ENCODE measurements around the gene ACOX3.
A peak's percentile ranks its signal among the peaks of the same experiment; 100 is the strongest.
"Not testable (repeated sequence)": the region's sequence is repeated elsewhere in the genome, so short reads cannot be mapped to it uniquely, and the experiment has no call there.

Gene ACOX3

GRCh38 chr4:8386731-8387130 lies 53.8 kb downstream of the ACOX3 start:
- DNase-seq: no peak

DNA sequence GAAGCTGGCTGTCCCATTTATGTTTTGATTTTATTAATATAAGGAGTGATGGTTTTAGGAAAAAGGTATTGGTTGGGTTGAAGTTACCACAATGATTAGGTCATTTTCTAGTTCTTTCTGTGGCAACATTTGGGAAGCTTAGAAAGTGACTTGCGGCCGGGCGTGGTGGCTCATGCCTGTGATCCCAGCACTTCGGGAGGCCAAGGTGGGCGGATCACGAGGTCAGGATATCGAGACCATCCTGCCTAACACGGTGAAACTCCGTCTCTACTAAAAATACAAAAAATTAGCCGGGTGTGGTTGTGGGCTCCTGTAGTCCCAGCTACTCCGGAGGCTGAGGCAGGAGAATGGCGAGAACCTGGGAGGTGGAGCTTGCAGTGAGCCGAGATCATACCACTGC lies 54.4 kb downstream of the ACOX3 start:
- DNase-seq: not testable (repeated sequence)

- DNase-seq: peak; percentile 62
Measured at GRCh38 chr4:8385611-8386010, 54.9 kb downstream of the ACOX3 start.

GRCh38 chr4:8385106-8385505 lies 55.4 kb downstream of the ACOX3 start:
- no peak for DNase-seq

DNA sequence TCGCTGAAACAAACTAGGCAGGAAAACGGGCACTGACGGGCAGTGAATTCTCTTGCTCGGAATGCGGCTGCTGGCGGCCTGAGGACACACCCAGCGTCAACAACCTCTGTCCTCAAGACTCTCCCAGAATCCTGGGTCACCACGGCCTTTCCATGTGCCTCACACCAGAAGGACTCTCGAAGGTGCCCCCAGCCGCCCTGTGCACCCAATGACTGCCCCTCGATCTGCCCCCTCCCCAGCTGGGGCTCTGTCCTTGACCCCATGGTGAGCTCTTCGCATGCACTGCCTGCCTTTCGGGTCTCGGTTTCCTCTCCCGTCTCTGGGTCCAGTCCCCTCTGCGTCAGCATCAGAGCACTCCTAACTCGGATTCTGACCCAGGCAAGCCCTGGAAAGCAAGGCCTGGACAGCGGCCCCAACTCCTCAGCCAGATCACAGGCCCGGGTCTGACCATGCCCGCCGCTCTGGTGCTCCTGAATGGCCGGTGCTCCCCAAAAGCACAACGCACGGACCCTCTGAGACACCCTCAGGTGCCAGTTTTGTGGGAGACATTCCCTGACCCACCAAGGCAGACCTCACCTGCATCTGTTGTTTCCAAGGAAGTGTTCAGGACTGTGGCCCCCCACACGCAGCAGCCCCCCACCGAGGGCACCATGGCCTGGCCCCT lies 56.0 kb downstream of the ACOX3 start:
- DNase-seq: no peak

DNA sequence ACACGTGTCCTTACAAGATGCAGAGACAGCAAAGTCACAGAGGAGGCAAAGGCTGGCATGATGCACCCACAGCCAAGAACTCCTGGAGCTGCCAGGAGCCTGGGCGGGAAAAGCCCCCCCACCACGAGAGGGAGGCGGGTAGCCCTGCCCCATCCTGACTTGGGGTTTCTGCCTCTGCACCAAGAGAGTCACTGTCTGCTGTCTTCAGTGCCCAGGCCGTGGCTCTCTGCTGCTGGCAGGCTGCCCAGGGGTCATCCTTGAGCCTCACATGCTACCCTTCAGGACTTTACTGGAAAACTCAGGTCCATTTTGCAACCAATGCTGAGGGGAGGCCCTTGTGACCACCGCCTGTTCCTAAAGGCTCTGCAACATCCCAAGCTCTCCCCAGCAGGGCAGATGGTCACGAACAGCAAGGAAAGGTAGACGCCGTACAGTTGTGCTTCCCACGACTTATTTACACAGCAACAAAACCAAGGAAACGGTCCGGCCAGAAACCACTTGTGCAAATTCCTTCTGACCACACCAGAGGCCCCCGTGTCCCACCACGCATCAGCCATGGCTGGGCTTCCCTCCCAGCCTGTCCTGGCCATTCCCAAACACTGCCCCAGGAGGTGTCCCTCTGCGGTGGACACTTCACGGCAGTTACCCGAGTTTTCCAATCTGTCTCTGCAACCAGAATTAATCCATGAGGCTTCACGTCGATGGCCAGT lies 56.9 kb downstream of the ACOX3 start:
- peak; percentile 37 for DNase-seq

DNA sequence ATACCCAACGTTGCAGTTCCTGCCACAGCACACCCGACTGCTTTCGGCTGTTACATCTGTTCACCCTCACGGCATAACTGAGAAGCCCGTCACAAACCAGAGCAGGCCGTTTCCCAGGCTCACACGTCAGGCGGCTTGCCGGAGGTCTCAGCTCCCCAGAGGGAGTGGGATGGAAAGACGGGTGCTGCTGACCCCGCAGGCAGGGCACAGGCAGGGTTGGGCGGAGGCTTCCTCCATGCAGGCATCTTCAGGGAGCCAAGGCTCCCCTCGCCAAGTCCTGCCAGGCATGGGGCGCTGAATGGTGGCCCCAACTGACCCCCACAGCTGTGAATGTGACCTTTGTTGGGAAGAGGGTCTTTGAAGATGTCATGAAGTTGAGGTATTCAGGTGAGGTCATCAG lies 57.5 kb downstream of the ACOX3 start:
- no peak for DNase-seq

DNA sequence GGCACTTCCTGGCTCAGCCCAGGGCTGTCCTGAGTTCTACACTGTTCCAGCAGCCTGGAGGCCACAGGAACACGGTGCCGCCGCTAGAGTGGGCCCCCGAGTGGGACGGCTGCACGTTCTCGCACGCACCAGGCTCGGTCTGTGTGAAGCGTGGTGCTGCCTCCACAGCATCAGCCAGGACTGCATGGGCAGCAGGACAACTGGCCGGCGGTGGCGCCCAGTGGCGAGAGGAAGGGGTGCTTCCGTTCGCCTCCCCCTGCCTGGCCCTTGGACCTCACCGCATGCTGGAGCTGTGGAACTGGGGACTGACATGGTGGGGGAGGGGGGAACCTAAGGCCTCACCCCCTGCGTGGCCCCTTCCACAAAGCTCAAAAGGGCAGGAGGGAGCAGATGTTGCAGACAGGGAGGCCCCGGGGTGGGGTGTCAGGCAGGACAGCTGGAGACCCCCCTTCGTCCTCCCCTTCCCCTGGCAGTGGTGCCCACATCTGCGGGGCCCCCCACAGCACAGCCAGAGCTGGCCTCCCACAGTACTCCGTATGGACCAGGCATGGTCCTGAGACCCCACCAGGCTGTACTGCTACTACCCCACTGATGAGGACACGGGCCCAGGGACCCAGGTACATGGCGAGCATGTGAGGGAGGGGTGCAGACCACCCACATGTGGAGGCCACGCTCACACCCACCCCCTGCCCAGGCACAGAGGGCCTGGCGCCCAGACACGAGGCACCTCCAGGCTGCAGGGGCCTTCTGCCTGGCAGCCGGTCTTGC lies 58.5 kb downstream of the ACOX3 start:
- DNase-seq: no peak

DNA sequence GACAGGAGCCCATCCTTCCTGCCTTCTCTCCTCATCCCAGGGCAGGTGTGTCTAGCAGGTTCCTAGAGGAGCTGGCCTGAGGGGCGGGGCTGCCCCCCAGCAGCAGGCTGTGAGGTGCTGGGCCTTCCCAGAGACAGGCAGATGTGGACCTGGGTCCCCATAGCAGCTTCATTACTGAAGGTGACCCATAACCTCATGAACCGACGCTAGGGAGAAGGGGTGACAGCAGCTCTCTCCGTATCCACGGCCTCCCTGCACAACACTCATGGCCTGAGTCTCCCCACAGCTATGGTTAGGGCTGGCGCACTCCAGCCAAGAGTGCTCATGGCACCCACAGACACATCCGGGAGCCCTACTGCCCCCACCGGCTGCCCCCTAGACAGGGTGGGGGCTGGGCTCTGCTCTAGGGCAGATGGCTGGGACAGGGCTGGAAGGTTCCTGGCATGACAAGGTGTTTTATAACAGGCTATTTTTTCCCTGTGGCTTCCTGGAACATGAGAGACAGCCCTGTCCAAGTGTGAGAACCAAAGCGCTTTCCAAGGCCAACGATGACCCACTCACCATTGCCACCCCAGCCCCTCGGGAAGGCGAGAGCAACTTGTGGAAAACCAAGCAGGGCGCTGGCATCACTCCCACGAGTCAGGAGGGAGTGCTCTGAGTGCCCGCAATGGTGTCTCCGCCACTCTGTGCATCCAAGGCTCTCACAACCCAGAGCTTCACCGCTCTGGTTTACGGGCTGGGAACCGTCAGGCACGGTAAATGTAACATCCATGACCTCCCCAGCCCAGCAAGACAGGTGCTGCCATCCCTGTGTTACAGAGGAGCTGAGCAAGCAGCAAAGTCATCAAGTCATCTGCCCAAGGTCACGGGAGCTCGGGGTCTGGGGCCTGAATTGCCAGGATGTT lies 59.8 kb downstream of the ACOX3 start:
- no peak for DNase-seq

DNA sequence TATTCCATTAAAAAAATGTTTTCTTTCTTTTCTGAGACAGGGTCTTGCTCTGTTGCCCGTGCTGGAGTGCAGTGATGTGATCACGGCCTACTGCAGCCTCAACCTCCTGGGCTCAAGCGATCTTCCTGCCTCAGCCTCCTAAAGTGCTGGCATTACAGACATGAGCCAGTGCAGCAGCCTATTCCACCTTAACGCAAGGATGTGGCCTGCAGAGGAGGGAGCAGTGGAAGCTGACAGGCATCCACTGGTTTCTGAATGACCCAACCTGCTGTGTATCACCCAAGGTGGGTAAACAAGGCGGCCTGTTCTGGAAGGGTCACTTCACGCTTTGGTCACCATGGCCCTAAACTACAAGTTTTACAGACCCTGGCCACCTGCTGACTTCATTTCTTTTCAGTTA lies 60.8 kb downstream of the ACOX3 start:
- no peak for DNase-seq

- no peak for DNase-seq
Measured at GRCh38 chr4:8379281-8379680, 61.2 kb downstream of the ACOX3 start.

DNA sequence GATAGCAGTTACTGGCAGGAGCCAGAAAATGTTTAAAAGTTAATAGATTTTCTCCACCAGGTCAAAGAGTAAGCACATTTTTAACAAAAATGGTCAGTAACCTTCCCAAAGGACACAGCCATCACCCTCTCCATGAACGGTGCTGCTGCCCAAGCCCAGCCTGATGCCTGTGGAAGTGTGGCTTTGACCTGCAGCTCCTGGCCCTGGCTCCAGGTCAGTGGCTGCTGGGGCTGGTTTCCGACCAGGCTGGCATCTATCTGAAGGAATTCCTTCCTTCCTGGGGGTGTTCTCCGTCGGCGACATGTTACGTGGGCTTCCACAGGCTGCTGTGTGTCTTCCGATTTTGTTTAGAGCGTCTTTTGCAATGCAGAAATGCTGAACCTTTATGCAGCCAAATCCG lies 61.7 kb downstream of the ACOX3 start:
- DNase-seq: no peak

- no peak for DNase-seq
Measured at GRCh38 chr4:8378101-8378724, 62.3 kb downstream of the ACOX3 start.

DNA sequence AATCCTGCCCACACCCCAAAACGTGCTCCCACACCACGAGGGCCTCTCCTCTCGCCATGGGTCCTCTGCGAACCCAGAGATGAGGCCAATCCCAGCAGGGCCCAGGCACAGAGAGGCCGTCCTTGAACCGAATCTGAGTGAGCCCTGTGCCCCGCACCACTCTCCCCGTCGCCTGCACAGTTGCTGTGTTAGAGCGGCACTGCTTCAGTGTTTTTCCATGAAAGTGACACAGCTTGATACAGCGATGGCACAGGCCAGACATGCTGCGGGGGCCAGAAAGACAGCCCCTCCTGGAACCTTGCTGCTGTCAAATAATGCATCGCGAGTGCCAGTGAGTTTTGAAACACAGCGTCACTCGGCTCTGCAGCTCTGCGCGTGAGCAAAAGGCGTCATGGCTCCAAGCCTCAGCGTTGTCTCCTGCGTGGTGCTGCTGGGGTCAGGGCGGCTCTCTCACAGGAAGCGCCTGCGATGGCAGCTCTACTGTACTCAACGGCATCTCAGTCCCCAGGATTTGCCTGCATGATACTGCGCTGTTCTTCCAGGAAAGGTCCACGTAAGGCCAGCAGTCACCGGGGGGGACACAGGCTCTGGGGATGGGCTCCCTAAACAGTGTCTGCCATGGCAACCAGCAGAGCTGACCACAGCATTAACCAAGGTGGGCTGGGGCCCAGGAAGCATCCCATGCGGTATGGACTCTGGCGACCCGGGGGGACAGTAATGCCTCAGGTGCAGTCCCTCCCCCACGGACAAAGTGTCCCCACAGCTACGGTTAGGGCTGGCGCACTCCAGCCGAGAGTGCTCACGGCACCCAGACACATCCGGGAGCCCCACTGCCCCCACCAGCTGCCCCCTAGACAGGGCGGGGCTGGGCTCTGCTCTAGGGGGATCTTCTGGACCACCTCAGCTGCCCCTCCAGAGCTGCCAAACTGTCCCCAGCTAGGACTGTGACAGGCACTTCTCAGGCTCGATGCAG lies 63.1 kb downstream of the ACOX3 start:
- DNase-seq: no peak

GRCh38 chr4:8376361-8377102 lies 64.0 kb downstream of the ACOX3 start:
- DNase-seq: peak; percentile 73

DNA sequence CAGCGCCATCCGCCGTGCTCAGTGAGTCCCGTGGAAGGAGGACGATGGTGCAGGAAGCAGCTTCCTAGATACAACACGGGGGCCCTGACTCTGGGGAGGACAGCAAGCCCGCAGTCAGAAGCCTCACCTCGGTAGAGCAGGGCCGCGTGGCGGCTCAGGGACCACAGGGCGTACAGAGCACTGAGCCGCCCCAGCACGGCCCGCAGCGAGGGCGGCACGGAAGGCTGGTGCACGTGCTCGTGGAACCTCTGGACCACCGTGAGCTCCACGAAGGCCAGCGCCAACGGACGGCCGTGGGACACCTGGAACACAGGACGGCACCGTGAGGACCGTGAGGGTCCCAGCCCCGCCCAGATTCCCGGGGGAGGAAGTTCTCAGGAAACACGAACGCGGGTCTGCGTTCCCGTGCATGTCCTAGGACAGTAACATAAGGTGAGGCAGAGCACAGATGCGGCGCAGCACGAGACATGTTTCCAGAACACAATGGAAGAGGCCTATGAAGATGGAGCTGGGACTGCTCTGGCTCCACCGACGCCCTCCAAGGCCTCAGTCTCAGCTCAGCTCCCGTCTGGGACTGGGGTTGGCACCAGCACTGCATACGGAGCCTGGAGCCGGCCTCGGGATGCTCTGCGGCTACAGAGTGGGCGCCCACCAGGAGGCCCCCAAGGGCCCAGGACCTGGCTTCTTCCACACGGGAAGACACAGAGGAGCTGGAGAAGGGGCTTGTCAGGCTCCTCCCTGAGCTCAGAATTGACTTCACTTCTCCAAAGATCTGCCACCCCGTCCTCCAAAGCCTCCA lies 65.5 kb downstream of the ACOX3 start:
- no peak for DNase-seq

- no peak for DNase-seq
Measured at GRCh38 chr4:8373973-8374545, 66.5 kb downstream of the ACOX3 start.

GRCh38 chr4:8373270-8373972 lies 67.1 kb downstream of the ACOX3 start:
- DNase-seq: no peak

Measured in fibroblast of skin of scalp (primary cell).